Measurements from ENCODE around the gene IGFBP5.

The IGFBP5 gene

GRCh38 chr2:216633616-216634369 lies 61.6 kb downstream of the IGFBP5 start:
- peaks cover 37% of the 10 kb centered on the region for H3K27me3 ChIP-seq (ENCODE audit: insufficient read depth, poor library complexity, severe bottlenecking)
- no peak for TF ChIP-seq CTCF (IDR thresholded peaks at IDR 0.05; ENCODE audit: insufficient read depth, low read length)
- TF ChIP-seq SPI1 (IDR thresholded peaks at IDR 0.05; ENCODE audit: borderline replicate concordance, low read depth): no peak
- no peak for TF ChIP-seq REST (IDR thresholded peaks at IDR 0.05; ENCODE audit: insufficient replicate concordance, low read depth)
- DNase-seq (ENCODE audit: low read depth in 1 of 2, low spot score in 1 of 2): no peak
- H3K4me3 ChIP-seq (replicated peaks; ENCODE audit: insufficient read depth, low read length): peak overlapping the region; percentile 5; the same call in 1 of the 2 replicates
- H3K27ac ChIP-seq (replicated peaks): no peak overlapping the region

GRCh38 chr2:216632952-216633615 lies 62.3 kb downstream of the IGFBP5 start, which contains the start of gene IGFBP2:
TSS of gene IGFBP2 (plus strand) at chr2:216633420. CDS start at chr2:216633524, 104 bp downstream.
- no peak within 1 kb of the TSS for H3K27ac ChIP-seq (replicated peaks)
- H3K4me3 ChIP-seq (replicated peaks; ENCODE audit: insufficient read depth, low read length): peak within 1 kb of the TSS; percentile 5; the same call in 1 of the 2 replicates
- H3K27me3 ChIP-seq (ENCODE audit: insufficient read depth, poor library complexity, severe bottlenecking): peaks cover 37% of the 10 kb centered on the region
- TF ChIP-seq POLR2AphosphoS5 (IDR thresholded peaks at IDR 0.05; ENCODE audit: low read depth) (no peak), SPI1 (IDR thresholded peaks at IDR 0.05; ENCODE audit: borderline replicate concordance, low read depth) (no peak), GABPA (IDR thresholded peaks at IDR 0.05; ENCODE audit: low read depth) (no peak), REST (IDR thresholded peaks at IDR 0.05; ENCODE audit: insufficient replicate concordance, low read depth) (no peak), CTCF (IDR thresholded peaks at IDR 0.05; ENCODE audit: insufficient read depth, low read length) (no peak)
- DNase-seq (ENCODE audit: low read depth in 1 of 2, low spot score in 1 of 2): peak in 1 of 2 experiments; percentile 23

GRCh38 chr2:216632346-216632951 lies 62.9 kb downstream of the IGFBP5 start:
- Histone ChIP-seq H3K27ac (replicated peaks) (no peak overlapping the region), H3K27me3 (ENCODE audit: insufficient read depth, poor library complexity, severe bottlenecking) (peaks cover 37% of the 10 kb centered on the region), H3K4me3 (replicated peaks; ENCODE audit: insufficient read depth, low read length) (no peak overlapping the region)
- DNase-seq (ENCODE audit: low read depth in 1 of 2, low spot score in 1 of 2): no peak
- TF ChIP-seq CTCF (IDR thresholded peaks at IDR 0.05; ENCODE audit: insufficient read depth, low read length) (no peak), POLR2AphosphoS5 (IDR thresholded peaks at IDR 0.05; ENCODE audit: low read depth) (no peak), REST (IDR thresholded peaks at IDR 0.05; ENCODE audit: insufficient replicate concordance, low read depth) (no peak), GABPA (IDR thresholded peaks at IDR 0.05; ENCODE audit: low read depth) (no peak), SPI1 (IDR thresholded peaks at IDR 0.05; ENCODE audit: borderline replicate concordance, low read depth) (no peak)
